RPMI7951 (cell line): Measurements from ENCODE around the gene BAG5. TPM values are rescaled to one million over a fixed set of nuclear protein-coding genes. Genes with fewer than 3 reads are reported as not detected.

Experiments
- DNase-seq: peaks from one replicate; pipeline ENCODE4 v3.0.0-alpha.2; 2012; ENCODE audit warnings: low read depth
- total RNA-seq: library from RNA; depleted of rRNA; stranded (reverse); fragments of >200 nt; shearing (Covaris generic); gene quantifications from 2 replicates; pipeline ENCODE4 v1.2.3, GENCODE V29; 2014

The BAG5 gene
- total RNA-seq, 1 experiment from 2014 or later: 17.9 TPM

DNA sequence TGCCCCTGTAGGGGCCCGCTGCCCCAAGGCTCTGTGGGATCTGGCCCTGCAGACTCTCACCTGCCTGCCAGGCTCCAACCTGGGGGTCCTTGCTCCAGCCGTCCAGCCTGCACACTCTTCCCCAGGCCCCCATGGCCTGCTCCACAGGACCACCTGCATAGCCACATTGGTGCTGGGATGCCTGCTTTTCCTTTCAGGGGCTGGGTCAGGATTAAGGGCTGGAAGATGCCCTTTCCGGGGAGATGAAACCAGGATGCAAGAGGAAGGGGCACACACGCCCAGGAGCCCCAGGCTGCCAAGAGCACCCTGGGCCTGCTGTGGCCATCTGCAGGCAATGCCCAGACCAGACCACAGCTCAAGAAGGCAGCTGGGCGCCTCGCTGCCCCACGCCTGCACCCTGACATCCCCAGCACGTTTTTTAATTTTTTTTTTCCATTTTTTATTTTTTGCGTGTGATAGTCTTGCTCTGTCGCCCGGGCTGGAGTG lies 15.0 kb downstream of the BAG5 start:
- no peak for DNase-seq

- DNase-seq: peak; percentile 21
Observed at GRCh38 chr14:103546652-103547454, 15.6 kb downstream of the BAG5 start.

- DNase-seq: no peak
Observed at GRCh38 chr14:103545915-103546651, 16.4 kb downstream of the BAG5 start.

- DNase-seq: no peak
Observed at GRCh38 chr14:103545219-103545914, 17.1 kb downstream of the BAG5 start.

DNA sequence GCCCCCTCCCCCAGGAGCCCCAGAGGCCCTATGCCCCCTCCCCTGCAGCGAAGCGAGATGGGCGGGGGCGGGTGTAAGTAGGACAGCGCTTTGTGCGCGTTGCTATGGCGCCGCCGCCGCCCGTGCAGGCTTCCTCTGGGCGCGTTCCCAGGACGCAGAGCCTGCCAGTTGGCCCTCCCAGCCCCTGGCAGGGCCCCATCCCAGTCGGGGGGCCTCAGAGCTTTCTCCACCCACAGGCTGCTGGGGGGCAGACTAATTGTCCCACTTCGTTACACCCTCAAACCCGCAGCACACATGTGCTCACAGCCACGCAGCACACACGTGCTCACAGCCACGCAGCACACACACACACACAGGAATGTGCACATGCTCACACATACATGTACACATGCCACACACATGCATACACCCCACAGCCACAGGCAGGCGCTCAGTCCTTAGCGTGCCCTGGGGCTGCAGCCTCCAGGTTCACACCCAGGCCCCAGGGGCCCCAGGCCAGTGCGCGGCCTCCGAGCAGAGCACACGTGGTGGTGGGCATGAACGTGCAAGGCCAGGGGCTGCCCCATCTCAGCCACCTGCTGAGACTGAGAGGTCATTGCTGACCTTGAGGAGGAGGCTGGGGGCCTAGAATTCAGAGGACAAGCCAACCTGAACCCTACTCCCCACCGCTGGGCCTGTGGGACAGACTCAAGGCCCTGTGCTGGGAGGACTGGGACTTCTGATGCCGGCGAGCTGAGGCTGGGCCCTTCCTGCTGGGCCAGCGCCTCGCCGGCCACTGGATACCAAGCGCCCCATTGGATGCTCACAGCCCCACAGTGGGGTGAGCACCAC lies 17.9 kb downstream of the BAG5 start:
- no peak for DNase-seq

- DNase-seq: no peak
Observed at GRCh38 chr14:103543721-103544387, 18.6 kb downstream of the BAG5 start.

GRCh38 chr14:103543140-103543539 lies 19.3 kb downstream of the BAG5 start:
- DNase-seq: no peak

DNA sequence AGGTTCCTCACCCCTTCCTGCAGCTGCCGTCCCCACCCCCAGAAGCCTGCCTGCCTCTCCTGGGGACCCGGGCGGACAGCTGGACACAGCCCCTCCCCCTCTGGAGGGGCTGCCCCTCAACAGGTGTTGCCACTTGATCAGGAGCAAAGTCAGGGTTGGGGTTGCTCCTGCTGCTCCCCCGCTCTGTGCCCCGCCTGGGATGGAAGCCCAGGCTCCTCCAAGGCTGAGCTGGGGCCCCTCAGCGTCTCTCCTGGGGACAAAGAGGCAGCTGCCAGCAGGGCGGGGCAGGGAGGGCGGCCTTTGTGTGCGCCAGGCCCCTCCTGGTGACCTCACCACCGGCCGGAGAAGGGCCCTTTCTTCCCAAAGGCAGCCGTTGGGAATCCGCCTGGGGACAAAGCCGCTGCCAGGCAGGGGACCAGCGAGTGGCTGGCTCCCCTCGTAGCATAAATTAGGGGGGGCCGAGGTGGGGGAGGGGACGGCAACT lies 19.8 kb downstream of the BAG5 start:
- DNase-seq: peak; percentile 57

DNA sequence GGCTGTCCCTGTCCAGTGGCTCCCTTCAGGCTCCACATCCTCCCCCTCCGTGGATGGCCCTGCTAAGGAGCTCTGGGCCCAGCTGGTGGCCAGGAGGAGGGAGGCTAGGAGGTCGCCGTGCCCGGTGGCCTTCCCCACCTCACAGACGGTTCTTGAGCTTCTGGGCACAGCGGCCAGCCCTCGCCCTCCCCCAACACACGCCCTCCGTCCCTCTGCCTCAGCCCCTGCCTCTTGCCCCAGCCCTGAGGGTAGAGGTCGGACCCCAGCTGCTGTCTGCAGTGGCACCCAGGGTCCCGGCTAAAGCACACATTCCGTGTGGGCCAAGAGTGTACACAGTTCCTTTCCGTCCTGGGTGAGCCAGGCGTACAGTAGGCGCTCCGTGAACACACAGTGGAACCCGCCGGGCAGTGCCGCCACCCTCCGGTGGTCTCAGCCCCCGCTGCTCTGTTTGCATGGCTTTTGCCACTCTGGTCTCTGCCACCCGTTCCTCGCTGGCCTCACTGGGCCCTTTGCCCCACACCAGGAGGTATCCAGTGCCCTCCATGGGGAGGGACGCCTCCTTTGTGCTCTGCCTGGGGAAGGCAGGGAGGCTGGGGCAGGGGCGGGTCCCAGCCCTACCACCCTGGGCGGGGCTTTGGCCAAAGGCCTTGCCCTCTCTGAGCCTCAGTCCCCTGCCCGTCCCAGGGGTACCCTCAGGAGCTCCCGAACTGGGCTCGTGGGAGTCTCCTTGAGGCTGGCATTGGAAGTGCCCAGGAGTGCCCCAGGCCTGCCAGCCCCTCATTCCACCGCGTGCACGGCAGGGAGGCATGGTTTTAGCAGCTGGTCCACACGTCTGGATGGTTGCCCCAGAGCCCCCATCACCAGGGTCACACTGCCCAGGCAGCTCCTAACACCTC lies 20.5 kb downstream of the BAG5 start:
- DNase-seq: no peak

- no peak for DNase-seq
Observed at GRCh38 chr14:103540821-103541708, 21.4 kb downstream of the BAG5 start.

- DNase-seq: no peak
Observed at GRCh38 chr14:103539056-103539825, 23.2 kb downstream of the BAG5 start.

- no peak for DNase-seq
Observed at GRCh38 chr14:103538291-103539055, 24.0 kb downstream of the BAG5 start.

GRCh38 chr14:103537175-103537990 lies 25.1 kb downstream of the BAG5 start:
- DNase-seq: no peak

DNA sequence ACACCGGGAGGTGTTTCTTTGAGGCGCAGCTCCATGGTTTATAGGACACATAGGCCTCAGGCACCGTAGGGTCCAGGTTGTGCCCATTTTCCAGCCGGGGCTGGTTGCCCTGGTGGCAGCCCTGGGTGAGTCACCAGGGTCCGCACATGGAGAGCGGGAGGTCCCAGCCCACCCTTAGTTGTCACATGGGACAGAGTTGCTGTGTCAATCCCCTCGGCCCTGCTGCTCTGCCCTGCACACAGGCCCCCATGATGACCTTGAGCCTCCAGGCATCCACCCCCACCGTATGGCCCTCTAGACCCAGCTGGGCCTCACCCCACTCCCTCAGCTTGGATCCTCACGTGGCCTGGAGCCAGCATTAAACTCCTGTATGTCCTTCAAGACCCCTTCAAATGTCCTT lies 25.8 kb downstream of the BAG5 start:
- DNase-seq: no peak

DNA sequence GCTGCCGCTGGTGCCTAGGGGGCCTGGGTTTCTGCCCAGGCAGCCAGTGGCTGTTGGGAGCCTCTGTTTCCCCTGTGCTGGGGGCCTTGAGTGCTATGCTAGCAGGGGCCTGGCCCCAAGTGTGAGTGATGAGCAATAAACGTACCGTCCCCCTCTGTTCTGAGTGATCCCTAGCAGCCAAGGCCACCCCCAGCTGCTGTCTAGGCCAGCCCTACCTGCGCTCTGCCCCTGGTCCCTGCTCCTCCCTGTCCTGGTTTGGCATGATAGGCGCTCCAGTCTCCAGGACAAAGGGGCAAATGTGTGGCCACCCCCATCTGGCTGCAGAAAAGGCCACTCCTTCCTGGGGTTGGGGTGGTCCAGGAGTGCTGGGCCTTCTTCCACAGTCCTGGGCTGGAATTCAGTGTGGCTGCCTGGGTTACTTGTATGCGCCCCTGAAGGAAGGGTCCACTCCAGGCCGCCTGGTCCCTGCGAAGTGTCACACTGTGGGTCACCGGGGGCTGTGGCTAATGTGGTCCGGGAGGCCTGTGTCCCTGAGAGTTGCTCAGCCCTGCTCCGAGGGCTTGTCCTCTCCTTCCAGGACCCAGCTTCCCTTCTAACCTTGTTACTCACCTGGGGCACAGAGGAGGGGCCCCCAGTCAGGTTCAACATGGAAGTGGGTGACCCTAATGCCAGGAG lies 26.4 kb downstream of the BAG5 start:
- DNase-seq: no peak
